K562 (cell line): ENCODE results near the gene CPEB1. TPM values are rescaled to one million over a fixed set of nuclear protein-coding genes. Genes with fewer than 3 reads are reported as not detected.

ENCODE experiments used
- ARID1B ChIP-seq: fragments of 450-650 bp; IDR thresholded peaks from 2 replicates; pipeline ENCODE4 v1.6.1; 2016; ENCODE audit warnings: antibody characterized with exemption, mild to moderate bottlenecking, inconsistent platforms
- CBX2 ChIP-seq: fragments of 200-600 bp; sonication (generic); IDR thresholded peaks from one replicate; pipeline ENCODE4 v1.6.1; 2012; ENCODE audit warnings: mild to moderate bottlenecking, low read length, inconsistent platforms; ENCODE audit not compliant: insufficient read depth, poor library complexity, severe bottlenecking
- HDAC8 ChIP-seq: fragments of 450-650 bp; IDR thresholded peaks from 2 replicates; pipeline ENCODE4 v1.6.1; 2016; ENCODE audit warnings: mild to moderate bottlenecking, missing genetic modification characterization, moderate library complexity, missing compliant biosample characterization
- HEY1 ChIP-seq: fragments of 250-450 bp; sonication (Bioruptor Pico); IDR thresholded peaks from 2 replicates; pipeline ENCODE4 v1.5.0; 2020; ENCODE audit warnings: mild to moderate bottlenecking, moderate library complexity, borderline replicate concordance
- JUN ChIP-seq, 2 experiments: sonication (generic) in 1 of 2; formaldehyde crosslinking in 1 of 2; IDR thresholded peaks; 2 replicates each; pipeline versions ENCODE4 v1.6.1 to v1.8.0; 2012 to 2022; ENCODE audit warnings: borderline replicate concordance in 2 of 2, mild to moderate bottlenecking in 2 of 2, improper control_type of control experiment in 1 of 2, low read depth in 1 of 2, low read length in 1 of 2, missing genetic modification reagents in 1 of 2
- KHSRP ChIP-seq: fragments of 450-650 bp; IDR thresholded peaks from 2 replicates; pipeline ENCODE4 v1.6.1; 2017
- MEF2D ChIP-seq: conservative IDR thresholded peaks from 2 replicates; pipeline ENCODE4 v1.6.1; 2016; ENCODE audit warnings: low read depth, missing genetic modification characterization, missing compliant biosample characterization
- POLR2AphosphoS5 ChIP-seq: IDR thresholded peaks from 2 replicates; pipeline ENCODE4 v1.6.1; 2011; ENCODE audit warnings: mild to moderate bottlenecking, low read depth, low read length, moderate library complexity; ENCODE audit not compliant: control insufficient read depth, insufficient read depth
- RBM15 ChIP-seq: fragments of 200-400 bp; formaldehyde crosslinking; IDR thresholded peaks from 2 replicates; pipeline ENCODE4 v1.6.1; 2018; ENCODE audit warnings: mild to moderate bottlenecking, low read length, moderate library complexity; ENCODE audit not compliant: insufficient read depth
- TRIM25 ChIP-seq: fragments of 450-650 bp; IDR thresholded peaks from 2 replicates; pipeline ENCODE4 v1.7.0; 2016; ENCODE audit warnings: borderline replicate concordance
- ZNF778 ChIP-seq: fragments of 450-650 bp; formaldehyde crosslinking; IDR thresholded peaks from 2 replicates; pipeline ENCODE4 v1.4.0; 2020; ENCODE audit warnings: mild to moderate bottlenecking, moderate library complexity
- ZNF830 ChIP-seq: fragments of 250-450 bp; sonication (Bioruptor Pico); IDR thresholded peaks from 2 replicates; pipeline ENCODE4 v1.5.0; 2021; ENCODE audit warnings: mild to moderate bottlenecking
- polyA plus RNA-seq, 8 experiments: library from polyadenylated mRNA; depleted of rRNA in 4 of 8; stranded (reverse) in 5 of 8; unstranded in 3 of 8; fragments of >200 nt; fragmentation: Nextera tagmentation in 2 of 8; fragmentation: Illumina TruSeq in 1 of 8; extraction: Ambion mirVana in 2 of 8; extraction: Trizol in 1 of 8; gene quantifications; 2 replicates each; pipeline versions ENCODE4 v1.2.1 to v1.2.3, GENCODE V29; 2011 to 2014; ENCODE audit warnings: inconsistent platforms in 1 of 8, missing spikeins in 1 of 8
- total RNA-seq, 7 experiments: library from RNA; depleted of rRNA in 6 of 7; stranded (reverse); fragments of >200 nt in 6 of 7; fragmentation: Illumina TruSeq in 2 of 7; extraction: Trizol in 2 of 7; gene quantifications; 2 replicates each; pipeline versions ENCODE4 v1.2.1 to v1.2.3, GENCODE V29; 2011 to 2021; ENCODE audit warnings: low replicate concordance in 1 of 7

CPEB1 gene
- total and polyA plus RNA-seq, 9 of the 15 experiments (the other 6 are each of a cell fraction or from before 2014, with no cell fraction given), result 2.2 to 13.4 (median 9.7) TPM

DNA sequence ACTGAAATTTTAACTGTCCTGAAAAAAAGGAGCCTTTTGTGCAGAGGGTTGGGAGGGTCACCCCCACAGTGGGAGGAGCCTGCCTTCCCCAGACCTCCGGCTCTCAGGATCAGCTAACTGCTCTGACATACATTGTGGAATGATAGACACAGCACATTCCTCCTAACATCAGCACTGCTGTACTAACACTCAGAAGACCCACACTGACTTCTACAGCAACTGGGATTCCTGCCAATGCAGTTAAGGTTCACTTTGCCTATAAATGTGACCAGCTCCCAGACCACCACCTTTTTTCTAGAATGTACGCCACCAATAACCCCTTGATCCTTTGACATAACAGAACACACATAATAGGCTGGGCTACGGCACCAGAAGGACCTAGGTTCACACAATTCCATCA lies 3.2 kb downstream of the CPEB1 start (continued):
- TF ChIP-seq MEF2D, result no peak
- 0 out of 2 replicates have a peak, but pooled peaks have one; percentile 41 for TF ChIP-seq POLR2AphosphoS5
- no peak for TF ChIP-seq HDAC8 (tag)
- no peak for TF ChIP-seq ZNF778
- TF ChIP-seq RBM15, result no peak
- TF ChIP-seq KHSRP, result no peak
- no peak for TF ChIP-seq JUN (IDR thresholded peaks at IDR 0.05; ENCODE audit: borderline replicate concordance, low read depth, low read length)
- TF ChIP-seq JUN (CRISPR knock-in tag; IDR thresholded peaks at IDR 0.05; ENCODE audit: borderline replicate concordance), result no peak
- TF ChIP-seq TRIM25, result 0 out of 2 replicates have a peak, but pooled peaks have one; percentile 38
- 0 out of 2 replicates have a peak, but pooled peaks have one; percentile 8 for TF ChIP-seq ARID1B
- no peak for TF ChIP-seq HEY1 (CRISPR knock-in tag)
- no peak for TF ChIP-seq CBX2
- TF ChIP-seq ZNF830 (CRISPR knock-in tag), result no peak
